DMS114 treated with DMSO at 0.1 percent for 48 hours (cell line): ENCODE data around the gene CMTM6.
"Not testable (repeated sequence)": the region's sequence is repeated elsewhere in the genome, so short reads cannot be mapped to it uniquely, and the experiment has no call there.

Source experiments
- DNase-seq: peaks from one replicate; lab custom pipeline; 2025; ENCODE audit not compliant: unreplicated experiment; lab: John Stamatoyannopoulos, UW

The CMTM6 gene

GRCh38 chr3:32448686-32449474 is 53.8 kb downstream of the CMTM6 start:
- DNase-seq = no peak

GRCh38 chr3:32447865-32448400 is 54.7 kb downstream of the CMTM6 start:
- no peak for DNase-seq

GRCh38 chr3:32443478-32443877 is 59.2 kb downstream of the CMTM6 start:
- no peak for DNase-seq

- DNase-seq = no peak
Observed at GRCh38 chr3:32442766-32443165, 59.9 kb downstream of the CMTM6 start.

GRCh38 chr3:32440611-32441350 is 61.9 kb downstream of the CMTM6 start:
- no peak for DNase-seq

- not testable (repeated sequence) for DNase-seq
Observed at GRCh38 chr3:32439421-32439820, 63.2 kb downstream of the CMTM6 start.

- no peak for DNase-seq
Observed at GRCh38 chr3:32438596-32439344, 63.9 kb downstream of the CMTM6 start.

- no peak for DNase-seq
Observed at GRCh38 chr3:32437896-32438295, 64.8 kb downstream of the CMTM6 start.

GRCh38 chr3:32436816-32437189 is 65.8 kb downstream of the CMTM6 start:
- DNase-seq = no peak

- no peak for DNase-seq
Observed at GRCh38 chr3:32435911-32436815, 66.5 kb downstream of the CMTM6 start.

- no peak for DNase-seq
Observed at GRCh38 chr3:32434206-32434605, 68.4 kb downstream of the CMTM6 start.

GRCh38 chr3:32432711-32433530 is 69.7 kb downstream of the CMTM6 start:
- DNase-seq = no peak

- no peak for DNase-seq
Observed at GRCh38 chr3:32432045-32432710, 70.5 kb downstream of the CMTM6 start.

GRCh38 chr3:32431481-32431880 is 71.2 kb downstream of the CMTM6 start:
- DNase-seq = no peak
